HepG2 (cell line): ENCODE results near the gene BATF2. TPM values are rescaled to one million over a fixed set of nuclear protein-coding genes. Genes with fewer than 3 reads are reported as not detected.

ENCODE experiments used
- ARID2 ChIP-seq: sonication (generic); formaldehyde crosslinking; IDR thresholded peaks from 2 replicates; pipeline ENCODE4 v1.8.1; 2022; ENCODE audit warnings: mild to moderate bottlenecking, missing genetic modification reagents, borderline replicate concordance
- CBX1 ChIP-seq: IDR thresholded peaks from one replicate; pipeline ENCODE4 v1.6.1; 2016; ENCODE audit warnings: antibody characterized with exemption, low read depth
- CC2D1A ChIP-seq: sonication (generic); formaldehyde crosslinking; IDR thresholded peaks from 2 replicates; pipeline ENCODE4 v1.8.1; 2023; ENCODE audit warnings: mild to moderate bottlenecking, missing genetic modification reagents
- CEBPG ChIP-seq: IDR thresholded peaks from 2 replicates; pipeline ENCODE4 v1.6.1; 2016
- GATAD1 ChIP-seq: IDR thresholded peaks from 2 replicates; pipeline ENCODE4 v1.6.1; 2016; ENCODE audit warnings: missing genetic modification reagents, missing compliant biosample characterization
- IKZF4 ChIP-seq: sonication (generic); formaldehyde crosslinking; IDR thresholded peaks from 2 replicates; pipeline ENCODE4 v1.5.1; 2020; ENCODE audit warnings: borderline replicate concordance, mild to moderate bottlenecking, low read depth, missing genetic modification reagents; ENCODE audit errors: not compliant biosample characterization
- MBNL3 ChIP-seq: fragments of 250-450 bp; sonication (Bioruptor Pico); conservative IDR thresholded peaks from 2 replicates; pipeline ENCODE4 v1.8.0; 2022; ENCODE audit warnings: mild to moderate bottlenecking, inconsistent platforms
- MEIS1 ChIP-seq: sonication (generic); formaldehyde crosslinking; IDR thresholded peaks from 2 replicates; pipeline ENCODE4 v1.9.0; 2021; ENCODE audit warnings: mild to moderate bottlenecking, missing genetic modification reagents, moderate library complexity, borderline replicate concordance
- NFE2L1 ChIP-seq: sonication (generic); formaldehyde crosslinking; IDR thresholded peaks from 2 replicates; pipeline ENCODE4 v1.4.0; 2020; ENCODE audit warnings: missing genetic modification reagents, mild to moderate bottlenecking, borderline replicate concordance
- NFRKB ChIP-seq: fragments of 450-650 bp; IDR thresholded peaks from 2 replicates; pipeline ENCODE4 v1.6.1; 2017
- RFX5 ChIP-seq: IDR thresholded peaks from 2 replicates; pipeline ENCODE4 v1.6.1; 2011; ENCODE audit warnings: low read depth, low read length, improper control_type of control experiment
- RFXANK ChIP-seq: IDR thresholded peaks from 2 replicates; pipeline ENCODE4 v1.6.1; 2016
- SOX5 ChIP-seq: IDR thresholded peaks from 2 replicates; pipeline ENCODE4 v1.6.1; 2016; ENCODE audit warnings: borderline replicate concordance
- SP5 ChIP-seq: IDR thresholded peaks from 2 replicates; pipeline ENCODE4 v1.6.1; 2016; ENCODE audit warnings: low read depth, borderline replicate concordance
- THAP11 ChIP-seq: IDR thresholded peaks from 2 replicates; pipeline ENCODE4 v1.6.1; 2016; ENCODE audit warnings: missing biosample characterization, missing genetic modification reagents
- YEATS2 ChIP-seq: sonication (generic); formaldehyde crosslinking; IDR thresholded peaks from 2 replicates; pipeline ENCODE4 v1.4.0; 2020; ENCODE audit warnings: missing genetic modification reagents, borderline replicate concordance
- ZNF251 ChIP-seq: sonication (generic); formaldehyde crosslinking; IDR thresholded peaks from 2 replicates; pipeline ENCODE4 v1.9.0; 2021; ENCODE audit warnings: mild to moderate bottlenecking, missing genetic modification reagents
- ZNF382 ChIP-seq: sonication (generic); formaldehyde crosslinking; IDR thresholded peaks from 2 replicates; pipeline ENCODE4 v1.5.0; 2020; ENCODE audit warnings: missing genetic modification reagents, mild to moderate bottlenecking, borderline replicate concordance
- ZNF484 ChIP-seq: sonication (generic); formaldehyde crosslinking; IDR thresholded peaks from 2 replicates; pipeline ENCODE4 v1.5.1; 2020; ENCODE audit warnings: mild to moderate bottlenecking, low read depth, missing genetic modification reagents, borderline replicate concordance
- ZSCAN30 ChIP-seq: sonication (generic); formaldehyde crosslinking; IDR thresholded peaks from 2 replicates; pipeline ENCODE4 v1.5.0; 2020; ENCODE audit warnings: mild to moderate bottlenecking, missing genetic modification reagents
- polyA plus RNA-seq, 8 experiments: library from polyadenylated mRNA; depleted of rRNA in 3 of 8; stranded (reverse) in 7 of 8; unstranded in 1 of 8; fragments of >200 nt; fragmentation: Illumina TruSeq in 4 of 8; extraction: Trizol in 4 of 8; gene quantifications; 2 replicates each; pipeline versions ENCODE4 v1.2.1 to v1.2.3, GENCODE V29; 2011 to 2016; ENCODE audit warnings: low read depth in 4 of 8, missing spikeins in 1 of 8, mixed read lengths in 1 of 8; ENCODE audit not compliant: insufficient read depth in 1 of 8
- total RNA-seq, 5 experiments: library from RNA; depleted of rRNA; stranded (reverse); fragments of >200 nt; fragmentation: Illumina TruSeq; extraction: Trizol; gene quantifications; 2 replicates each; pipeline ENCODE4 v1.2.3, GENCODE V29; 2016; ENCODE audit warnings: low read depth in 1 of 5
- TF ChIP-seq, protein P1 (sequence below): sonication (generic); formaldehyde crosslinking; IDR thresholded peaks from 2 replicates; pipeline ENCODE4 v1.4.0; 2020; ENCODE audit warnings: mild to moderate bottlenecking, missing genetic modification reagents
- TF ChIP-seq, protein P2 (sequence below): sonication (generic); formaldehyde crosslinking; IDR thresholded peaks from 2 replicates; pipeline ENCODE4 v1.8.1; 2023; ENCODE audit warnings: mild to moderate bottlenecking, missing genetic modification reagents
- TF ChIP-seq, protein P3 (sequence below): sonication (generic); formaldehyde crosslinking; IDR thresholded peaks from 2 replicates; pipeline ENCODE4 v1.4.0; 2020; ENCODE audit warnings: mild to moderate bottlenecking, missing genetic modification reagents
- TF ChIP-seq, protein P4 (sequence below): sonication (generic); formaldehyde crosslinking; IDR thresholded peaks from 2 replicates; pipeline ENCODE4 v1.5.1; 2020; ENCODE audit warnings: mild to moderate bottlenecking, missing genetic modification reagents, borderline replicate concordance
- TF ChIP-seq, protein P5 (sequence below): sonication (generic); formaldehyde crosslinking; IDR thresholded peaks from 2 replicates; pipeline ENCODE4 v1.5.0; 2020; ENCODE audit warnings: missing genetic modification reagents

The BATF2 gene
- total and polyA plus RNA-seq, 2 of the 13 experiments (the other 11 are each of a cell fraction or from before 2014, with no cell fraction given) = 2.8 to 3.9 TPM

DNA sequence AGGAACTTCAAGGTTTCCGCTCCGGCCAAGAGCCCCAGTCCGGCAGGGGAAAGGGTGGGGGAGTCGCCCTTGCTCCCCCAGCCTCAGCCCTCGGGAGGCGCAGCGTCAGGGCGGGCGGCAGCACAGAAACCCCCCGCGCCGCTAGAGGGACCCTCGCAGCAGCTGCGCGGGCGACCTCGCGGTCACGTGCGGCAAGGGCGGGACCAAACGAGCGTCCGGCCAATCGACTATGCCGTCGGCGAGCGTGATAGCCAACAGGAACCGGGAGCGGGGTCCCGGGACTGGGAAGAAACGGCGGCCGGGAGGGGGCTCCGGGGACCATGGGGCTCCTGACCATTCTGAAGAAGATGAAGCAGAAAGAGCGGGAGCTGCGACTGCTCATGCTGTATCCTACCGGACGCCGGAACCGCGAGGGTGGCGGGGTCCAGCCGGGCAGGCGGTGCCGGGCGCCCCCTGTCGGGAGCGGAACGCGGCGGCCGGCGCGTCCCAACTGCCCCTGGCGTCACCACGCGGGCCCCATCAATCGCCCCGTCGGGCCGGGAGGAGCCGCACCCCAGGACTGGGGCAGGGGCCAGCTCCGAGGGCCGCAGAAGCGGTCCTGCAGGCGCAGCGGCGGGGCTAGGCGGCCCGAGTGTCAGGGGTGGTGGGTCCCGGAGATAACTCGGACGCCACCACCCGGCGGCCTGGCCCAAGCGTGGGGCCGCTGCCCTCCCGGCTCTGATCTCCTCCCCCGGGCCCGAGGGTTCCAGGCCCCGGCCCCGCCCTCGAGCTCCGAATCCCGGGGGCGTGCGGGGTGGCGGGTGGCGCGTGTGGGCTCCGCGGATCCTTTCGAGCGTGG lies 17.3 kb upstream of the BATF2 start, which contains the start of gene ARL2 (continued):
- TF ChIP-seq, protein P1, sequence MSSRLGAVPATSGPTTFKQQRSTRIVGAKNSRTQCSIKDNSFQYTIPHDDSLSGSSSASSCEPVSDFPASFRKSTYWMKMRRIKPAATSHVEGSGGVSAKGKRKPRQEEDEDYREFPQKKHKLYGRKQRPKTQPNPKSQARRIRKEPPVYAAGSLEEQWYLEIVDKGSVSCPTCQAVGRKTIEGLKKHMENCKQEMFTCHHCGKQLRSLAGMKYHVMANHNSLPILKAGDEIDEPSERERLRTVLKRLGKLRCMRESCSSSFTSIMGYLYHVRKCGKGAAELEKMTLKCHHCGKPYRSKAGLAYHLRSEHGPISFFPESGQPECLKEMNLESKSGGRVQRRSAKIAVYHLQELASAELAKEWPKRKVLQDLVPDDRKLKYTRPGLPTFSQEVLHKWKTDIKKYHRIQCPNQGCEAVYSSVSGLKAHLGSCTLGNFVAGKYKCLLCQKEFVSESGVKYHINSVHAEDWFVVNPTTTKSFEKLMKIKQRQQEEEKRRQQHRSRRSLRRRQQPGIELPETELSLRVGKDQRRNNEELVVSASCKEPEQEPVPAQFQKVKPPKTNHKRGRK (CRISPR knock-in tag) = no peak
- TF ChIP-seq YEATS2 (CRISPR knock-in tag) = no peak
- TF ChIP-seq, protein P2, sequence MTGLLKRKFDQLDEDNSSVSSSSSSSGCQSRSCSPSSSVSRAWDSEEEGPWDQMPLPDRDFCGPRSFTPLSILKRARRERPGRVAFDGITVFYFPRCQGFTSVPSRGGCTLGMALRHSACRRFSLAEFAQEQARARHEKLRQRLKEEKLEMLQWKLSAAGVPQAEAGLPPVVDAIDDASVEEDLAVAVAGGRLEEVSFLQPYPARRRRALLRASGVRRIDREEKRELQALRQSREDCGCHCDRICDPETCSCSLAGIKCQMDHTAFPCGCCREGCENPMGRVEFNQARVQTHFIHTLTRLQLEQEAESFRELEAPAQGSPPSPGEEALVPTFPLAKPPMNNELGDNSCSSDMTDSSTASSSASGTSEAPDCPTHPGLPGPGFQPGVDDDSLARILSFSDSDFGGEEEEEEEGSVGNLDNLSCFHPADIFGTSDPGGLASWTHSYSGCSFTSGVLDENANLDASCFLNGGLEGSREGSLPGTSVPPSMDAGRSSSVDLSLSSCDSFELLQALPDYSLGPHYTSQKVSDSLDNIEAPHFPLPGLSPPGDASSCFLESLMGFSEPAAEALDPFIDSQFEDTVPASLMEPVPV = no peak
- TF ChIP-seq SP5 = no peak
- no peak for TF ChIP-seq NFRKB
- TF ChIP-seq NFE2L1 (CRISPR knock-in tag) = no peak
- no peak for TF ChIP-seq MBNL3 (CRISPR knock-in tag)
- TF ChIP-seq ZNF484 (CRISPR knock-in tag) = no peak; the same call in 1 of the 2 replicates
- peak; percentile 81 for TF ChIP-seq GATAD1 (CRISPR knock-in tag)
- TF ChIP-seq, protein P3, sequence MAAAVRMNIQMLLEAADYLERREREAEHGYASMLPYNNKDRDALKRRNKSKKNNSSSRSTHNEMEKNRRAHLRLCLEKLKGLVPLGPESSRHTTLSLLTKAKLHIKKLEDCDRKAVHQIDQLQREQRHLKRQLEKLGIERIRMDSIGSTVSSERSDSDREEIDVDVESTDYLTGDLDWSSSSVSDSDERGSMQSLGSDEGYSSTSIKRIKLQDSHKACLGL = peak; percentile 66
- TF ChIP-seq, protein P4, sequence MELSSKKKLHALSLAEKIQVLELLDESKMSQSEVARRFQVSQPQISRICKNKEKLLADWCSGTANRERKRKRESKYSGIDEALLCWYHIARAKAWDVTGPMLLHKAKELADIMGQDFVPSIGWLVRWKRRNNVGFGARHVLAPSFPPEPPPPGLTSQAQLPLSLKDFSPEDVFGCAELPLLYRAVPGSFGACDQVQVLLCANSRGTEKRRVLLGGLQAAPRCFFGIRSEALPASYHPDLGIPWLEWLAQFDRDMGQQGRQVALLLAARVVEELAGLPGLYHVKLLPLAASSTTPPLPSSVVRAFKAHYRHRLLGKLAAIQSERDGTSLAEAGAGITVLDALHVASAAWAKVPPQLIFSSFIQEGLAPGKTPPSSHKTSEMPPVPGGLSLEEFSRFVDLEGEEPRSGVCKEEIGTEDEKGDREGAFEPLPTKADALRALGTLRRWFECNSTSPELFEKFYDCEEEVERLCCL (CRISPR knock-in tag) = no peak
- TF ChIP-seq ZNF251 (CRISPR knock-in tag) = no peak
- TF ChIP-seq RFXANK = no peak
- TF ChIP-seq ZNF382 = no peak
- TF ChIP-seq RFX5 = no peak
- TF ChIP-seq, protein P5, sequence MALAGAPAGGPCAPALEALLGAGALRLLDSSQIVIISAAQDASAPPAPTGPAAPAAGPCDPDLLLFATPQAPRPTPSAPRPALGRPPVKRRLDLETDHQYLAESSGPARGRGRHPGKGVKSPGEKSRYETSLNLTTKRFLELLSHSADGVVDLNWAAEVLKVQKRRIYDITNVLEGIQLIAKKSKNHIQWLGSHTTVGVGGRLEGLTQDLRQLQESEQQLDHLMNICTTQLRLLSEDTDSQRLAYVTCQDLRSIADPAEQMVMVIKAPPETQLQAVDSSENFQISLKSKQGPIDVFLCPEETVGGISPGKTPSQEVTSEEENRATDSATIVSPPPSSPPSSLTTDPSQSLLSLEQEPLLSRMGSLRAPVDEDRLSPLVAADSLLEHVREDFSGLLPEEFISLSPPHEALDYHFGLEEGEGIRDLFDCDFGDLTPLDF (CRISPR knock-in tag) = peak; percentile 73; the same call in 1 of the 2 replicates
- 0 out of 2 replicates have a peak, but pooled peaks have one; percentile 86 for TF ChIP-seq ZSCAN30 (CRISPR knock-in tag)
- TF ChIP-seq CC2D1A = no peak
- no peak for TF ChIP-seq SOX5 (CRISPR knock-in tag)
- peak; percentile 78 for TF ChIP-seq IKZF4
- peak; percentile 77 for TF ChIP-seq THAP11 (CRISPR knock-in tag)
- TF ChIP-seq CEBPG = no peak
- peak; percentile 84; the same call in 1 of the 2 replicates for TF ChIP-seq MEIS1 (CRISPR knock-in tag)
- TF ChIP-seq CBX1 = peak; percentile 49
- no peak; the same call in 1 of the 2 replicates for TF ChIP-seq ARID2
